HG02798 (cell line): ENCODE measurements around the gene ATP10B.

Experiments
- ATAC-seq: cut with Tn5 transposase; IDR thresholded peaks from one replicate; pipeline ENCODE4 v1.9.1; 2021; ENCODE audit warnings: mild to moderate bottlenecking; ENCODE audit not compliant: unreplicated experiment, poor library complexity

ATP10B gene

DNA sequence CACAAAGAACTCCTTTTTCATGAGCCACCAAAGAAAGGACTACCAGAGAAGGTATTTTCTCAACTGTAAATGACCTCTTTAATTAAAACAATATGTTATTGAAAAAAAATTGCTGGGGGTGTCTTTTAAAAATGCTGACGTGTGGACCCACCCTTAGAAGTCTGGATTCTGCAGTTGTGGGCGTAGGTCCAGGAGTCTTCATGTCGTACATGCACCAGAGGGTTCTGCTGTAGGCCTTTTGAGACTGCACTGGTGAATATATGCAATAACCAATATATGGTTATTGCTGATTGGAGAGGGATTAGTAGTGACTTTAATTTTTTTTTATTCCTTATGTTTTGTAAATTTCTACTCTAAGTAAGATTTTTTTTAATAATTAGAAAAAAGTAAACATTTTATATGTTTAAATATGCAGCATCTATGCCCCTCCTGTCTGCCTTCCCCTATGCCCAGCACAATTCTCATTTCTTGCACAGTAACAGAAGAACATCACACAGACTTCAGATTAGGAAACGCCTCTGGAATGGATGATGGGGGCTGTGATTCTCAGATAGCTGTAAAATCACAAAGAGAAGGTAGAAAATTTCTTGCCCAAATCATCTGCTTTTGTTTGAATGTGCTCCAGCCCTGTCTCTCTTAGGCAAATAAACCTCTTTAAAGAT is 328.4 kb downstream of the ATP10B start:
- no peak for ATAC-seq

- ATAC-seq: no peak
Observed at GRCh38 chr5:160521392-160521663, 330.7 kb downstream of the ATP10B start.

DNA sequence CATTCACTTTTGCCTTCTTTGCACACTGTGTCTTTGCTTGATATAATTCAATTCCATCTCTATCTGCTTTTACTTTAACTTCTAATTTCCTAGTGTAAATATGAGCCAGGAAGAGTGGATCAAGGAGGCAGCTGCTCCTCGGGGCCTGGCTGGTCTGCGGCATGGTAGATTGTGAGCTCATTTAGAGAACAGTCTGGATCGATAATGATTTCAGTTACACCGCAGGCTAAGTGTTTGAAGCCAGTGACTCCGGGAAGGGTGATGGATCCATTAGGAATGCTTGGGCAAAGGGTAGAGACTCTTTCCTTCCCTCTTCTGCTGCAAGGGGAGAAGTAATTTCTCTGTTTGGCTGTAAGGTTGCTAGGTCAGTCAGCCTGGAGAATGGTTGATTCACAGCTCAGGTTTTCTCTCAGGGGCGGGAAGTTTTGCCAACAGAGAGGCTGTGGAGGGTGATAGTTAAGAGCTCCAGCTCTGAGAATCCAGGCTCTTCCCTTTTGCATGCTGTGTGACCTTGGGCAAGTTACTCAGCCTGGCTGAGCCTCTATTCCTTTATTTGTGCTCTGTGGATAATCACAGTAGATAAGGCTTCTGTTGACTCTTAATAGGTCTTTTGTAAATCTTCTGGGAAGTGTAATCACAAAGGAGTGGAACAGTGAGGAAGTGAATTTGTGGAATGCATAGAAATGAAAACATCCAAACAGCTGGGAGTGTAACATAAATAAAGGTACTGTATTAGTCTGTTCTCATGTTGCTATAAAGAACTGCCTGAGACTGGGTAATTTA is 331.2 kb downstream of the ATP10B start:
- ATAC-seq: no peak

- no peak for ATAC-seq
Observed at GRCh38 chr5:160516696-160517530, 335.1 kb downstream of the ATP10B start.

DNA sequence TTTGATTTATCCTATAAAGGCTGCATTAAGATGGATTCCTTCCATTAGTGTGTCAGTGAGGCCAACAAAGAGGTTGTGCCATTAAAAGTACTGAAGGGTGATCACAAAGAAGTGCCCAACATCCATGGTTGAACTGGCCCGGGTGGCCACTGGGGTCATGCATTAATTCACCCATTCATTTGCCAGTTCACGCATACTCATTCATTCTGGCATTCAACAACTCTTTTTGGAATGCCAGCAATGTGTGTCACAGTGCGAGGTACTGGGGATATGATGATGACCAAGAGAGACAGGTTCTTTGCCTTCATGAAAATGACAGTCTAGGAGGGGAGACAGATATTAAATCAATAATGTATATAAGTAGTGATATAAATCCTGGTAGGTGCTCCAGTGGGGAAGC is 337.1 kb downstream of the ATP10B start:
- no peak for ATAC-seq

DNA sequence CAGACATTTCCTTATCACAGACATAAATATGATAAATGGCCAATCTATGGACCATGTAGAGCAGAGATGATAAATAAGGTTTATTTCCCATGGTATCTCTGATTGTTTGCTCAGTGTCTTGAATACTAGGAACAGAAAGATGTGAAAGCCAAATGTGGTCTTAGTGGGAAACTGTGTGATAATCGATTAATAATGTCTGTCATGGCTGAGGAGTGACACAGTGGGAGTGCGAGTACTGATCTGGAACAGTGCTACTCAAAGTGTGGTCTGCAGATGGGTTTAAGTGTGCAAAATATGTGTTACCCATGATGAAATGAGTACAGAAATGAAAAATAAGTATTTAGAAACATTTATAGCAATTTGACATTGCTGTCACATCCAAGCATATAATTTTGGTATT is 337.8 kb downstream of the ATP10B start:
- no peak for ATAC-seq

- no peak for ATAC-seq
Observed at GRCh38 chr5:160513485-160513884, 338.5 kb downstream of the ATP10B start.
